GM20000 (cell line): ENCODE measurements around the gene KAT5.
"Not testable (repeated sequence)": the region's sequence is repeated elsewhere in the genome, so short reads cannot be mapped to it uniquely, and the experiment has no call there.

ENCODE experiments used
- DNase-seq: peaks from one replicate; pipeline ENCODE4 v3.0.0; 2012; ENCODE audit warnings: low spot score
- CTCF ChIP-seq: IDR thresholded peaks from 2 replicates; pipeline ENCODE4 v1.5.1; 2012; ENCODE audit warnings: mild to moderate bottlenecking, control low read depth; ENCODE audit errors: extremely low read depth, missing control alignments

Gene KAT5

GRCh38 chr11:65718964-65719492 is 7.0 kb downstream of the KAT5 start:
- no peak for DNase-seq
- no peak for TF ChIP-seq CTCF

DNA sequence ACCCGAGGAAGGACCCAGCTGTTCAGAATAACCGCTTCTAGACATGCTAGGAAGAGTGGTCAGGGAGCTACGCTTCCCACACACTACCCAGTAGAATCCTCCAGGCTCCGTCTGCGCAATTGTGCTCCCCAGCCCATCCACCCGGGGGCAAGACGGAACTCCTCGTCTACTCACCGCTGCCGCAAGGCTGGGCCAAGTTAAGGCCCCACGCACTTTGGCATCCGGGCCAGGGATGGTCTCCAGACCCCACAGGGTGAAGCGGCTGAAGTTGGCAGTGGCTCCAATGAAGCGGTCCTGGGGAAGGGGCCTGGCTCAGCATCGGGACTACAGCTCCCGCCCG is 7.8 kb downstream of the KAT5 start:
- TF ChIP-seq CTCF = no peak
- no peak for DNase-seq

DNA sequence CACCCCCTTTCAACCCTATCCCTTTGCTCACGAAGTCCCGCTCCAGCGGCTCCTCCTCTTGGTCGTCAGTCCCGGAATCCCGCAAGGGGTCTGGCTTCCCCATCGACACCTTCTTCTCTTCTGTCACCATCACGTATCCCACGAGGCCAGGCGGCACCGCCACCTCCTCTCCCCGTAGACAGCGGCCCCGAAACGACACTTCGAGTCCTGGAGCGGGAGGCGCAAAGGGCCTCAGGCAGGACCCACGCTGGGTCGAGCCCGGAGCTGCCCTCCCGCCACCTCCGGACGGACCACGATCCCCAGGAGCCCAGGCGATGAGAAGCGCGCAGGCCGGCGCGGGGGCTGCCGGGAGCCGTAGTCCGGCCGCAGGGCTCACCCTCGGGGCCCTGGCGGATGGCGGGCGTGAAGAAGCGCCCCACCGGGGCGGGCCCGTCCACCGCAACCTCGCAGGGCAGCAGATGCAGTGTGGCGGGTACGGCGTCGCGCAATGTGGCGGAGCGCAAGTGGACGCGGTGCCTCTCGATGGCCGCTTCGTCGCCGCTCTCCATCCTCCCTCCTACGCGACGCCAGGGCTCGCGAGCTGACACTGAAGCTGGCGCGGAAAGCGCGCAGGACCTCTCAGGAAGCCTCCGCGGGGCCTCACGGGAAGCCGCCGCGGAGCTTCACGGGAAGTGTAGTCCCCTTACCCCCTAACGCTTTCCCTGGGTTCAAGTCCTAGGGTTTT is 8.3 kb downstream of the KAT5 start, which contains the start of gene RNASEH2C:
Gene RNASEH2C, minus strand, starts transcription at position 588 of the 724 bp plus-strand sequence. Its CDS starts 40 bp downstream, at position 548.
- TF ChIP-seq CTCF = no peak
- DNase-seq = peak; percentile 95

GRCh38 chr11:65722261-65722660 is 10.2 kb downstream of the KAT5 start:
- no peak for DNase-seq
- TF ChIP-seq CTCF = no peak

GRCh38 chr11:65726660-65727059 is 14.6 kb downstream of the KAT5 start:
- DNase-seq = no peak
- TF ChIP-seq CTCF = no peak

- TF ChIP-seq CTCF = no peak
- DNase-seq = no peak
Observed at GRCh38 chr11:65727865-65728264, 15.8 kb downstream of the KAT5 start.

- DNase-seq = no peak
- TF ChIP-seq CTCF = no peak
Observed at GRCh38 chr11:65730461-65730860, 18.4 kb downstream of the KAT5 start.

DNA sequence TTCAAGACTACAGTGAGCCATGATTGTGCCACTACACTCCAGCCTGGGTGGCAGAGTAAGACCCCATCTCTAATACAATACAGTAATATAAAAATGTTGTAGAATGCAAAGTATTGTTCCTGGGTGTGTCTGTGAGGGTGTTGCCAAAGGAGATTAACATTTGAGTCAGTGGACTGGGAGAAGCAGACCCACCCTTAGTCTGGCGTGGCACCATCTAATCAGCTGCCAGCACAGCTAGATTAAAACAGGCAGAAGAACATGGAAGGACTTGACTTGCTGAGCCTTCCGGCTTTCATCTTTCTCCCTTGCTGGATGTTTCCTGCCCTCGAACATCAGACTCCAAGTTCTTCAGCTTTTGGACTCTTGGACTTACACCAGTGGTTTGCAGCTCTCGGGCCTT is 23.1 kb downstream of the KAT5 start:
- DNase-seq = not testable (repeated sequence)
